Caco-2 (cell line): ENCODE data around the gene VPREB1. TPM values are rescaled to one million over a fixed set of nuclear protein-coding genes. Genes with fewer than 3 reads are reported as not detected.

Experiments used
- BruUV-seq: library from RNA; stranded (reverse); fragments of 400-500 nt; replicated peaks from 2 replicates; lab custom pipeline; 2021; lab: Mats Ljungman, UMichigan
- CTCF ChIA-PET: fragments of 300-600 bp; sonication (Branson Sonifier 250); formaldehyde crosslinking; loops from one replicate; lab custom pipeline; 2022; ENCODE audit warnings: antibody characterized with exemption; lab: Charles Lee
- POLR2A ChIA-PET: fragments of 300-600 bp; sonication (Branson Sonifier 250); formaldehyde crosslinking; loops from one replicate; lab custom pipeline; 2022; ENCODE audit warnings: antibody characterized with exemption; lab: Charles Lee
- DNase-seq, 2 experiments: peaks; one replicate each; pipeline versions ENCODE4 v3.0.0 to v3.0.0-alpha.2; 2020 to 2022
- H3K27me3 ChIP-seq: replicated peaks from 2 replicates; pipeline ENCODE4 v1.6.0; 2011; ENCODE audit warnings: low read length; ENCODE audit not compliant: control insufficient read depth, insufficient read depth
- H3K36me3 ChIP-seq: 2 replicates; pipeline ENCODE4 v1.5.1; 2011; ENCODE audit warnings: low read length; ENCODE audit not compliant: control insufficient read depth, insufficient read depth
- H3K4me1 ChIP-seq: fragments of 250-450 bp; sonication (Bioruptor Pico); 2 replicates; pipeline ENCODE4 v1.5.1; 2020; ENCODE audit warnings: mild to moderate bottlenecking
- H3K4me3 ChIP-seq: 2 replicates; pipeline ENCODE4 v1.5.1; 2011; ENCODE audit warnings: low read depth, mild to moderate bottlenecking, control low read depth, low read length
- H3K9me3 ChIP-seq: fragments of 250-450 bp; sonication (Bioruptor Pico); 2 replicates; pipeline ENCODE4 v1.5.1; 2020; ENCODE audit warnings: mild to moderate bottlenecking, moderate library complexity
- H3K27ac Mint-ChIP-seq: one replicate; pipeline ENCODE4 v1.8.0; 2022; ENCODE audit warnings: mixed read lengths; ENCODE audit not compliant: unreplicated experiment
- H3K27me3 Mint-ChIP-seq: one replicate; pipeline ENCODE4 v1.8.0; 2022; ENCODE audit warnings: mixed read lengths; ENCODE audit not compliant: insufficient read depth, unreplicated experiment
- H3K36me3 Mint-ChIP-seq: one replicate; pipeline ENCODE4 v1.8.0; 2022; ENCODE audit warnings: mild to moderate bottlenecking, mixed read lengths; ENCODE audit not compliant: insufficient read depth, unreplicated experiment
- H3K4me1 Mint-ChIP-seq: one replicate; pipeline ENCODE4 v1.8.0; 2022; ENCODE audit warnings: low read depth, mixed read lengths; ENCODE audit not compliant: unreplicated experiment
- H3K4me3 Mint-ChIP-seq: one replicate; pipeline ENCODE4 v1.8.0; 2022; ENCODE audit warnings: mild to moderate bottlenecking, moderate library complexity, mixed read lengths; ENCODE audit not compliant: unreplicated experiment
- H3K9me3 Mint-ChIP-seq: one replicate; pipeline ENCODE4 v1.8.0; 2022; ENCODE audit warnings: mixed read lengths; ENCODE audit not compliant: unreplicated experiment
- intact Hi-C: fragments of 100-400 bp; cut with micrococcal nuclease; formaldehyde crosslinking; loops from one replicate; pipeline ENCODE4 v1.10.0; 2022; ENCODE audit not compliant: unreplicated experiment
- total RNA-seq: library from RNA; stranded (reverse); gene quantifications from 2 replicates; pipeline ENCODE4 v1.2.3, GENCODE V29; 2022
- TF ChIP-seq, protein P1 (sequence below), 2 experiments: fragments of 200-600 bp in 1 of 2; IDR thresholded peaks; 1 replicate in 1 of 2; 2 replicates in 1 of 2; pipeline versions ENCODE4 v1.5.1 to v1.8.0; 2011 to 2022; ENCODE audit warnings: antibody characterized with exemption in 1 of 2, control low read depth in 1 of 2, inconsistent platforms in 1 of 2, low read depth in 1 of 2, low read length in 1 of 2, mild to moderate bottlenecking in 1 of 2, moderate library complexity in 1 of 2; ENCODE audit not compliant: insufficient read depth in 1 of 2, severe bottlenecking in 1 of 2, unreplicated experiment in 1 of 2

Gene VPREB1
- total RNA-seq, 1 experiment from 2014 or later: not detected

DNA sequence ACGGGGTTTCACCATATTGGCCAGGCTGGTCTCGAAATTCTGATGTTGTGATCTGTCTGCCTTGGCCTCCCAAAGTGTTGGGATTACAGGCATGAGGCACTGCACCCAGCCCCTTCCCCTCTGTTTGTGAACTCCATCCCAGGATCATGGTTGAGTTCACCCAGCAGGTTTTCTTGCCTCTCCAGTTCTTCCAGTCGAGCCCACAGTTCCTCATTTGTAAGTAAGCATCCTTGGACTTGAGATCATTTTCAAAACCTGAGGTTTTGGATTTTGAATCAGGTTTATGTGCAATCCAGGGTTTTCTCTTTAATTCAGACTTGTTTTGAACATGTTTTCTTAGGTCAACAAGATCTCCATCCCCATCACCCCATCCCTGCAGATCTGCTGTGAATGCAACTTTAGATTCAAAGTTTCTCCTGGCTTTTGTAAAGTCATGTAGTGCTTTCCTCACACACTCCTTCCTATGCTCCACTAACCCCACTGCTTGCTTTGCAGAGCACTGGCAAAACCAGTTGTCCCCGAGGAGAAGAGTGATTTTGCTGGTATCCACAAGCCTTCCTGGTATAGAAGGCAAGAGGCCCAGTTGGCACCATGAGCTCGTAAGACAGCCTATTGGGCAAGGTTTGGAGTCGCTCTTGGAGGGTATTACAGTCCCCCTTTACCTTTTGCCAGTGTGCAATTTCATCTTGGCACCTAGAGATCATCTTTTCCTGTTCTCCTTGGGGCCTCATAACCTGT, 14.7 kb upstream of the VPREB1 start:
- H3K36me3 Mint-ChIP-seq: no peaks in the 10 kb centered on the region
- no peak overlapping the region for H3K4me3 ChIP-seq
- H3K4me1 ChIP-seq: no peaks in the 10 kb centered on the region
- H3K4me1 Mint-ChIP-seq: no peaks in the 10 kb centered on the region
- CTCF ChIA-PET: no interaction called here
- H3K4me3 Mint-ChIP-seq: no peak overlapping the region
- no peaks in the 10 kb centered on the region for H3K36me3 ChIP-seq
- POLR2A ChIA-PET: no interaction called here
- H3K27ac Mint-ChIP-seq: no peak overlapping the region
- H3K27me3 Mint-ChIP-seq: peaks cover 4% of the 10 kb centered on the region
- intact Hi-C loops: no loop called here
- DNase-seq: no peak
- H3K27me3 ChIP-seq: no peaks in the 10 kb centered on the region
- TF ChIP-seq, protein P1, sequence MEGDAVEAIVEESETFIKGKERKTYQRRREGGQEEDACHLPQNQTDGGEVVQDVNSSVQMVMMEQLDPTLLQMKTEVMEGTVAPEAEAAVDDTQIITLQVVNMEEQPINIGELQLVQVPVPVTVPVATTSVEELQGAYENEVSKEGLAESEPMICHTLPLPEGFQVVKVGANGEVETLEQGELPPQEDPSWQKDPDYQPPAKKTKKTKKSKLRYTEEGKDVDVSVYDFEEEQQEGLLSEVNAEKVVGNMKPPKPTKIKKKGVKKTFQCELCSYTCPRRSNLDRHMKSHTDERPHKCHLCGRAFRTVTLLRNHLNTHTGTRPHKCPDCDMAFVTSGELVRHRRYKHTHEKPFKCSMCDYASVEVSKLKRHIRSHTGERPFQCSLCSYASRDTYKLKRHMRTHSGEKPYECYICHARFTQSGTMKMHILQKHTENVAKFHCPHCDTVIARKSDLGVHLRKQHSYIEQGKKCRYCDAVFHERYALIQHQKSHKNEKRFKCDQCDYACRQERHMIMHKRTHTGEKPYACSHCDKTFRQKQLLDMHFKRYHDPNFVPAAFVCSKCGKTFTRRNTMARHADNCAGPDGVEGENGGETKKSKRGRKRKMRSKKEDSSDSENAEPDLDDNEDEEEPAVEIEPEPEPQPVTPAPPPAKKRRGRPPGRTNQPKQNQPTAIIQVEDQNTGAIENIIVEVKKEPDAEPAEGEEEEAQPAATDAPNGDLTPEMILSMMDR (IDR thresholded peaks at IDR 0.05; ENCODE audit: insufficient read depth in 1 of 2, low read depth in 1 of 2, low read length in 1 of 2, severe bottlenecking in 1 of 2, unreplicated experiment in 1 of 2): no peak
- BruUV-seq: no TSS peak
- no peaks in the 10 kb centered on the region for H3K9me3 Mint-ChIP-seq
- no peaks in the 10 kb centered on the region for H3K9me3 ChIP-seq

DNA sequence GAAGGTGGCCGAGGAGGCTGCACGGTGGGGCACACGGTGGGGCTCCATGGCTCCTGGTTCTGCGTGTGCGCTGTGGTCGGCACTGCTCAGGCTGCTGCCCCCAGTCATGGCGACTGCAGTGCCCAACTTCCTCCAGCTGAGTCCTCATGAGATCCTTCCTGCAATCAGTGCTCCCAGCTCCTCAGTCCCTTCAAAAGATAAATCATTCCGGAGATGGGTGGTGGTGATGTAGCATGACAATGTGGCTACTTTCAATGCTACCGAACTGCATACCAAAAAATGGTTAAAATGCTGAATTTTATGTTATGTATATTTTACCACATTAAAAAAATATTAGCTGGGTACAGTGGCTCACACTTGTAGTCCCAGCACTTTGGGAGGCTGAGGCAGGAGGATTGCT, 14.1 kb upstream of the VPREB1 start:
- H3K4me1 ChIP-seq: no peaks in the 10 kb centered on the region
- intact Hi-C loops: no loop called here
- no peaks in the 10 kb centered on the region for H3K27me3 ChIP-seq
- BruUV-seq: no TSS peak
- ChIA-PET POLR2A (no interaction called here), CTCF (no interaction called here)
- H3K4me3 ChIP-seq: no peak overlapping the region
- Mint-ChIP-seq H3K27me3 (peaks cover 4% of the 10 kb centered on the region), H3K4me3 (no peak overlapping the region), H3K4me1 (no peaks in the 10 kb centered on the region), H3K36me3 (no peaks in the 10 kb centered on the region), H3K9me3 (no peaks in the 10 kb centered on the region), H3K27ac (no peak overlapping the region)
- TF ChIP-seq, protein P1 (IDR thresholded peaks at IDR 0.05; ENCODE audit: insufficient read depth in 1 of 2, low read depth in 1 of 2, low read length in 1 of 2, severe bottlenecking in 1 of 2, unreplicated experiment in 1 of 2): no peak
- H3K9me3 ChIP-seq: no peaks in the 10 kb centered on the region
- no peaks in the 10 kb centered on the region for H3K36me3 ChIP-seq
- DNase-seq: no peak

DNA sequence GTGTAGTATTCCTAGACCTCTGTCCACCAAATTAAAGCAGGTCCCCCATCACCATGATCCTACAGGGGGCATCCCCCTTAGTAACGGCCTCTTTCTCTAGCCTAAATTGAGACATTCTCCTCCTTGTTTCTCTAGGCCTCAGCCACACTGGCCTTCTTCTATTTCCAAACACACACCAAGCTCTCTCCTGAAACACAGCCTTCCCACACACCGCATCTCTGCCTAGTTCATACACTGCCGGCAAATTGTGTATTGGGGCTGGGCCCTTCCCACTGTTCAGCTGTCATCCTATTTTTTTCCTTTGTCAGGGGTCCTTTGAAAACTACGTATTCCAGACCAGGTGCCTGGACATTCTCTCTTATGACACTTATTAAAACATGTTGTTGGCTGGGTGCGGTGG, 11.5 kb upstream of the VPREB1 start:
- peaks cover 9% of the 10 kb centered on the region for H3K4me1 ChIP-seq
- H3K4me3 ChIP-seq: no peak overlapping the region
- Mint-ChIP-seq H3K4me1 (no peaks in the 10 kb centered on the region), H3K27ac (no peak overlapping the region), H3K36me3 (no peaks in the 10 kb centered on the region), H3K9me3 (no peaks in the 10 kb centered on the region), H3K4me3 (no peak overlapping the region), H3K27me3 (peaks cover 4% of the 10 kb centered on the region)
- no peak for DNase-seq
- intact Hi-C loops: no loop called here
- no TSS peak for BruUV-seq
- TF ChIP-seq, protein P1 (IDR thresholded peaks at IDR 0.05; ENCODE audit: insufficient read depth in 1 of 2, low read depth in 1 of 2, low read length in 1 of 2, severe bottlenecking in 1 of 2, unreplicated experiment in 1 of 2): no peak
- H3K27me3 ChIP-seq: no peaks in the 10 kb centered on the region
- POLR2A ChIA-PET: no interaction called here
- H3K9me3 ChIP-seq: no peaks in the 10 kb centered on the region
- no peaks in the 10 kb centered on the region for H3K36me3 ChIP-seq
- CTCF ChIA-PET: no interaction called here
